Gastroesophageal sphincter (tissue), 4 donors: ENCODE measurements around the gene DPF3. TPM values are rescaled to one million over a fixed set of nuclear protein-coding genes. Genes with fewer than 3 reads are reported as not detected.

Experiments used
- ATAC-seq: fragments of 150-250 bp; one replicate; pipeline ENCODE4 v1.9.1; 2016; ENCODE audit warnings: mild to moderate bottlenecking, moderate library complexity
- H3K27ac ChIP-seq, 4 donors: fragments of 200-600 bp; sonication (generic) in 3 of 4; 1 replicate in 3 of 4; 2 replicates in 1 of 4; pipeline ENCODE4 v1.5.1; 2016 to 2019
- H3K27me3 ChIP-seq: fragments of 200-600 bp; sonication (generic); one replicate; pipeline ENCODE4 v1.5.1; 2019
- H3K36me3 ChIP-seq, 2 donors: fragments of 200-600 bp; sonication (generic); one replicate each; pipeline ENCODE4 v1.5.1; 2019; ENCODE audit warnings: control low read depth in 1 of 2
- H3K4me1 ChIP-seq, 3 donors: fragments of 200-600 bp; sonication (generic); 1 replicate in 2 of 3; 2 replicates in 1 of 3; pipeline ENCODE4 v1.5.1; 2016 to 2019; ENCODE audit warnings: control low read depth in 2 of 3
- H3K4me3 ChIP-seq, 2 donors: fragments of 200-600 bp; sonication (generic); one replicate each; pipeline ENCODE4 v1.5.1; 2019; ENCODE audit warnings: mild to moderate bottlenecking in 1 of 2, moderate library complexity in 1 of 2
- H3K9me3 ChIP-seq, 3 donors: fragments of 200-600 bp; sonication (generic); one replicate each; pipeline ENCODE4 v1.5.1; 2017 to 2019; ENCODE audit warnings: control low read depth in 2 of 3
- EP300 ChIP-seq: sonication (generic); formaldehyde crosslinking; IDR thresholded peaks from one replicate; pipeline ENCODE4 v1.6.1; 2017; ENCODE audit warnings: antibody characterized with exemption, mild to moderate bottlenecking
- POLR2A ChIP-seq, 2 donors: fragments of 450-650 bp; IDR thresholded peaks; one replicate each; pipeline ENCODE4 v1.6.1; 2017; ENCODE audit warnings: antibody characterized with exemption in 2 of 2, mild to moderate bottlenecking in 2 of 2, moderate library complexity in 1 of 2
- POLR2AphosphoS5 ChIP-seq: sonication (generic); formaldehyde crosslinking; IDR thresholded peaks from one replicate; pipeline ENCODE4 v1.6.1; 2017; ENCODE audit warnings: antibody characterized with exemption
- WGBS, 2 donors: methylation state at CpG; one replicate each; pipeline ENCODE4 v1.1.5; 2018; ENCODE audit warnings: low coverage in 1 of 2; 5-methylcytosine and 5-hydroxymethylcytosine counted together
- total RNA-seq, 4 donors: library from RNA; depleted of rRNA; stranded (reverse); fragments of >200 nt; gene quantifications; one replicate each; pipeline ENCODE4 v1.1.0, GENCODE V29; 2016
- TF ChIP-seq, protein P1 (sequence below), 4 experiments: fragments of 200-600 bp in 2 of 4; fragments of 450-650 bp in 2 of 4; sonication (generic) in 1 of 4; IDR thresholded peaks; one replicate each; pipeline ENCODE4 v1.5.1; 2017 to 2019; ENCODE audit warnings: antibody characterized with exemption in 4 of 4, mild to moderate bottlenecking in 2 of 4, moderate library complexity in 2 of 4

Gene DPF3
- total RNA-seq, 4 donors from 2014 or later, result 0.13 to 4.4 (median 2.1) TPM

DNA sequence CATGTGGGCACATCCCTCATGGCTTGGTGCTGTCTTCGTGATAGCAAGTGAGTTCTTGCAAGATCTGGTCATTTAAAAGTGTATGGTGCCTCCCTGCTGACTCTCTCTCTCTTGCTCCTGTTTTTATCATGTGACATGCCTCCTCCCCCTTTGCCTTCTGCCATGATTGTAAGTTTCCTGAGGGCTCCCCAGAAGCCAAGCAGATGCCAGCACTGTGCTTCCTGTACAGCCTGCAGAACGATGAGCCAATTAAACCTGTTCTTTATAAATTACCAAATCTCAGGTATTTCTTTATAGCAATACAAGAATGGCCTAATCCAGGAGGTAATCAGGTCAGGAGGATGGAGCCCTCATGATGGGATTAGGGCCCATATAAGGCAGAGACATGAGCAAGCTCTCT, 116.3 kb downstream of the DPF3 start:
- Histone ChIP-seq H3K9me3 (no peaks in the 10 kb centered on the region), H3K27me3 (no peaks in the 10 kb centered on the region), H3K36me3 (no peaks in the 10 kb centered on the region), H3K4me1 (peaks cover 0 to 43% (median 0%) of the 10 kb centered on the region in 3 donors), H3K4me3 (no peak overlapping the region), H3K27ac (no peak overlapping the region)
- no peak for ATAC-seq
- 100% methylated on average over 2 of the region's 2 CpGs; no CpG with 5 or more reads in 1 of the 2 donors for WGBS, 2 donors
- TF ChIP-seq, protein P1, sequence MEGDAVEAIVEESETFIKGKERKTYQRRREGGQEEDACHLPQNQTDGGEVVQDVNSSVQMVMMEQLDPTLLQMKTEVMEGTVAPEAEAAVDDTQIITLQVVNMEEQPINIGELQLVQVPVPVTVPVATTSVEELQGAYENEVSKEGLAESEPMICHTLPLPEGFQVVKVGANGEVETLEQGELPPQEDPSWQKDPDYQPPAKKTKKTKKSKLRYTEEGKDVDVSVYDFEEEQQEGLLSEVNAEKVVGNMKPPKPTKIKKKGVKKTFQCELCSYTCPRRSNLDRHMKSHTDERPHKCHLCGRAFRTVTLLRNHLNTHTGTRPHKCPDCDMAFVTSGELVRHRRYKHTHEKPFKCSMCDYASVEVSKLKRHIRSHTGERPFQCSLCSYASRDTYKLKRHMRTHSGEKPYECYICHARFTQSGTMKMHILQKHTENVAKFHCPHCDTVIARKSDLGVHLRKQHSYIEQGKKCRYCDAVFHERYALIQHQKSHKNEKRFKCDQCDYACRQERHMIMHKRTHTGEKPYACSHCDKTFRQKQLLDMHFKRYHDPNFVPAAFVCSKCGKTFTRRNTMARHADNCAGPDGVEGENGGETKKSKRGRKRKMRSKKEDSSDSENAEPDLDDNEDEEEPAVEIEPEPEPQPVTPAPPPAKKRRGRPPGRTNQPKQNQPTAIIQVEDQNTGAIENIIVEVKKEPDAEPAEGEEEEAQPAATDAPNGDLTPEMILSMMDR (IDR thresholded peaks at IDR 0.05), result no peak
- TF ChIP-seq POLR2AphosphoS5 (no peak), POLR2A (IDR thresholded peaks at IDR 0.05) (no peak), EP300 (no peak)

DNA sequence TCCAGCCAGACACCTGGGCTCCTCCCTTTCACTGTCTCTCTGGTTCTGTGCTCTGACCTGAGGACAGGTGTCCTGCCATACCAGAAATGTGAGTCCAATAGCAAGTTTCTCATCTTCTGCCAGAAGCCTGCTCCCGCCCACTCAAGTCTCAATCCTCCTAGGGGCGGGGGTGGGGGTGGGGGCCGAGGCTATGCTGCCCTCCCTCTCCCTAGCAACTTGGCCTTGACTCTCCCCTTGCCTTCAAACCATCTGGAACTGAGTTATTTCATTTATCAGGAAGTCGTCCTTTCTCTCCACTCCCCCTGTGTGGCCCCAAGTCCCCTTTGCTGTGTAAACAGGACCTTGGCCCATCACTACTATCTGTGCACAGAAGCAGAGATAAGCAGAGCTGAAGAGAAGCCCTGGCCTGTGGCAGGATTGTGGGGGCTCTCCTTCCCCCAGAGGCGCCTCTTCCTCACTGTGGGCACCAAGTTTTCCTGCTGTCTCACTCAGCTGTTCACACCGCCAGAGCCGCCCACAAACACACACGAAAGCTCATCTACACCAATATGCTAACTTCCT, 117.1 kb downstream of the DPF3 start:
- TF ChIP-seq POLR2A (IDR thresholded peaks at IDR 0.05) (no peak), EP300 (no peak), POLR2AphosphoS5 (no peak)
- TF ChIP-seq, protein P1 (IDR thresholded peaks at IDR 0.05), result no peak
- Histone ChIP-seq H3K4me1 (peaks cover 0 to 43% (median 0%) of the 10 kb centered on the region in 3 donors), H3K27me3 (no peaks in the 10 kb centered on the region), H3K27ac (no peak overlapping the region), H3K9me3 (no peaks in the 10 kb centered on the region), H3K4me3 (no peak overlapping the region), H3K36me3 (no peaks in the 10 kb centered on the region)
- ATAC-seq, result no peak
- 47 to 58% methylated on average over 7 to 8 of the region's 8 CpGs for WGBS, 2 donors

DNA sequence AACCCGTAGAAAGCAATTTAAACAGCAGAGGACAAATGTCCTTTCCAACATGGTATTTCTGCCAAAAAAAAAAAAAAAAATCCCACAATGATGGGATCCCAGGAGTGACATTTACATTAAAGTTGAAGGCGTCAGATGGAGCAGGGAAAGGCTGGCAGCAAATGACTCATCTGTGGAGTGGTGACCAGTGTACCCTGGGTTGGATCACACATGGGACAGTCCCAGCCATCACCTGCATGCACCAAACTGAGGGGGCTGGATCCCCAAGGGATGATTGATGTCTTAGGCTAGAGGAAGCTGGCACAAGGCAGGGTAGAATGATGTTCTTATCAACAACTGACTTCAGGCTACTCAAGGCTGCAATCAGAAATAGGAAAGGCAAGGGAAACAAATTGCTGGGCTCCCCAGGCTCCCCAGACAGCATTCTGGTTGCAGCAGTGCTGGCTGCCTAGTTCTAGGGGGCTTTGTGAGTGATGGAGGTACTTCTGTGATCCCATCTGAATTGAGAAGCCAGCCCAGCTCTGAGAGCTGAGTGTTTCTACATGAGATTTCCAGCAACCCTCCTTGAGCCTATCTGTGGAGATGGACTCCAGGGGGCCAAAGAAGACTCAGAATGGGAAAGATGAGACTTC, 117.9 kb downstream of the DPF3 start:
- Histone ChIP-seq H3K27me3 (no peaks in the 10 kb centered on the region), H3K9me3 (no peaks in the 10 kb centered on the region), H3K4me3 (no peak overlapping the region), H3K36me3 (no peaks in the 10 kb centered on the region), H3K27ac (peak overlapping the region in 1 of 4 donors; percentile 35), H3K4me1 (peaks cover 0 to 36% (median 0%) of the 10 kb centered on the region in 3 donors)
- no peak for ATAC-seq
- TF ChIP-seq POLR2AphosphoS5, result no peak
- TF ChIP-seq POLR2A (IDR thresholded peaks at IDR 0.05), result no peak
- no peak for TF ChIP-seq EP300
- TF ChIP-seq, protein P1 (IDR thresholded peaks at IDR 0.05), result no peak
- WGBS, 2 donors, result 40 to 44% methylated on average over 2 of the region's 2 CpGs

DNA sequence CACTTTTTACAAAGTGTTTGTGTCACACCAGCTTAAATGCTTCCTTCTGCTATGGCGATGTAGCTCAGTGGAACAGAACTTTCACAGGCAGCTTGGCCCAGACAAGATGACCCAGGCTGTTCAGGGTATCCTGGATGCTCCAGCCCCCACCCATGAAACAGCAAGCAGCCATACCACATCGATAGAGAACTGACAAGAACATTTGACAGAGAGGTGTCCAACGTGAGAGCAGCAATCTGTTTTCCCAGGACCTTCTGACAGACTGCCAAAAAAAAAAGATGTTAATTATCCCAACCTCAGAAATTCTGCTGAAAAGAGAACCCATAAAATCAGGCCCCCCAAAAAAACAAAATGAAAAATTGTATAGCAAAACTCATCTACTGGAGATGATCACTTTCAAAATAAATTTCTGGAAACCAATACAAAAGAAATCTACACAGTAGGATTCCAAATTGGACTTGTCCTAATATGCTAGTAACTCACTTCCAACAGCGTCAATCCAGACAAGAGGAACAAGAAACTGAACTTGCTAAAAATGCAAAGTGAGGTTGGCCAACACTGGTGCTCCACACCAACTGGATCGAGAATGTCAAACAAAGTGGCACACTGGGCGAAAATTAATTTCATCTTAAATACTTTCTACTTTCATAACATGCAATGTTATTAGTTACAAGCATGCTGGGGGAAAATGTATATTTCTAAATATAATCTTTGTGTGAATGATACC, 118.8 kb downstream of the DPF3 start:
- H3K36me3 ChIP-seq, result no peaks in the 10 kb centered on the region
- no peak for ATAC-seq
- no peaks in the 10 kb centered on the region for H3K27me3 ChIP-seq
- H3K27ac ChIP-seq, result peak overlapping the region in 2 of 4 donors; percentile 28 to 35
- no peak overlapping the region for H3K4me3 ChIP-seq
- H3K9me3 ChIP-seq, result no peaks in the 10 kb centered on the region
- 46 to 61% methylated on average over 4 to 5 of the region's 6 CpGs for WGBS, 2 donors
- no peak for TF ChIP-seq POLR2A (IDR thresholded peaks at IDR 0.05)
- TF ChIP-seq POLR2AphosphoS5, result no peak
- no peak for TF ChIP-seq EP300
- TF ChIP-seq, protein P1 (IDR thresholded peaks at IDR 0.05), result no peak
- peaks cover 0 to 27% (median 0%) of the 10 kb centered on the region in 3 donors for H3K4me1 ChIP-seq
